OCI-M2 (cell line): Measurements from ENCODE around the gene SWI5.

Source experiments
- DNase-seq: peaks from one replicate; lab custom pipeline; 2025; ENCODE audit not compliant: unreplicated experiment; lab: John Stamatoyannopoulos, UW

SWI5 gene

GRCh38 chr9:128251732-128252100 is 24.4 kb upstream of the SWI5 start:
- no peak for DNase-seq

- no peak for DNase-seq
Measured at GRCh38 chr9:128252317-128253139, 23.5 kb upstream of the SWI5 start.

GRCh38 chr9:128253140-128253990 is 22.7 kb upstream of the SWI5 start:
- DNase-seq: no peak

GRCh38 chr9:128253991-128254346 is 22.1 kb upstream of the SWI5 start:
- DNase-seq: no peak

GRCh38 chr9:128254362-128254761 is 21.7 kb upstream of the SWI5 start:
- no peak for DNase-seq

- DNase-seq: no peak
Measured at GRCh38 chr9:128254855-128255759, 21.0 kb upstream of the SWI5 start.

- DNase-seq: no peak
Measured at GRCh38 chr9:128257086-128257825, 18.8 kb upstream of the SWI5 start.

- no peak for DNase-seq
Measured at GRCh38 chr9:128257907-128258306, 18.2 kb upstream of the SWI5 start.

GRCh38 chr9:128258326-128258725 is 17.8 kb upstream of the SWI5 start:
- no peak for DNase-seq

GRCh38 chr9:128259156-128259555 is 16.9 kb upstream of the SWI5 start:
- DNase-seq: no peak

- no peak for DNase-seq
Measured at GRCh38 chr9:128260340-128260739, 15.7 kb upstream of the SWI5 start.

GRCh38 chr9:128262687-128263086 is 13.4 kb upstream of the SWI5 start:
- DNase-seq: no peak

GRCh38 chr9:128265348-128265847 is 10.7 kb upstream of the SWI5 start:
- no peak for DNase-seq

- DNase-seq: no peak
Measured at GRCh38 chr9:128266868-128267590, 9.0 kb upstream of the SWI5 start.

GRCh38 chr9:128271112-128271511 is 5.0 kb upstream of the SWI5 start:
- DNase-seq: no peak

- no peak for DNase-seq
Measured at GRCh38 chr9:128271512-128271911, 4.6 kb upstream of the SWI5 start.

GRCh38 chr9:128274245-128274644 is 1.8 kb upstream of the SWI5 start:
- no peak for DNase-seq

- no peak for DNase-seq
Measured at GRCh38 chr9:128275198-128276007, 673 bp upstream of the SWI5 start, which contains the start of gene GOLGA2. Gene GOLGA2 (minus strand): TSS chr9:128276007. CDS start chr9:128275976, 31 bp downstream.
